Nephron (organoid): ENCODE measurements around the gene RFX2.

Experiments used
- H3K27ac Mint-ChIP-seq, 3 experiments: 2 replicates each; pipeline ENCODE4 v1.8.0; 2020; ENCODE audit warnings: mixed read lengths in 3 of 3, mild to moderate bottlenecking in 2 of 3, moderate library complexity in 1 of 3
- H3K27me3 Mint-ChIP-seq: 2 replicates; pipeline ENCODE4 v1.8.0; 2021; ENCODE audit warnings: low read depth, mild to moderate bottlenecking, moderate library complexity, mixed read lengths
- H3K36me3 Mint-ChIP-seq: 2 replicates; pipeline ENCODE4 v1.8.0; 2020; ENCODE audit warnings: low read depth, mixed read lengths
- H3K4me1 Mint-ChIP-seq: 2 replicates; pipeline ENCODE4 v1.8.0; 2020; ENCODE audit warnings: mixed read lengths
- H3K4me3 Mint-ChIP-seq, 3 experiments: 2 replicates each; pipeline ENCODE4 v1.8.0; 2020; ENCODE audit warnings: mild to moderate bottlenecking in 3 of 3, mixed read lengths in 3 of 3, moderate library complexity in 2 of 3
- H3K9me3 Mint-ChIP-seq: 2 replicates; pipeline ENCODE4 v1.8.0; 2020; ENCODE audit warnings: mixed read lengths
- CTCF ChIP-seq, 3 experiments: fragments of 200-600 bp; sonication (generic); IDR thresholded peaks; one replicate each; pipeline ENCODE4 v1.5.0; 2021; ENCODE audit warnings: antibody characterized with exemption in 3 of 3; ENCODE audit not compliant: unreplicated experiment in 3 of 3

The RFX2 gene

DNA sequence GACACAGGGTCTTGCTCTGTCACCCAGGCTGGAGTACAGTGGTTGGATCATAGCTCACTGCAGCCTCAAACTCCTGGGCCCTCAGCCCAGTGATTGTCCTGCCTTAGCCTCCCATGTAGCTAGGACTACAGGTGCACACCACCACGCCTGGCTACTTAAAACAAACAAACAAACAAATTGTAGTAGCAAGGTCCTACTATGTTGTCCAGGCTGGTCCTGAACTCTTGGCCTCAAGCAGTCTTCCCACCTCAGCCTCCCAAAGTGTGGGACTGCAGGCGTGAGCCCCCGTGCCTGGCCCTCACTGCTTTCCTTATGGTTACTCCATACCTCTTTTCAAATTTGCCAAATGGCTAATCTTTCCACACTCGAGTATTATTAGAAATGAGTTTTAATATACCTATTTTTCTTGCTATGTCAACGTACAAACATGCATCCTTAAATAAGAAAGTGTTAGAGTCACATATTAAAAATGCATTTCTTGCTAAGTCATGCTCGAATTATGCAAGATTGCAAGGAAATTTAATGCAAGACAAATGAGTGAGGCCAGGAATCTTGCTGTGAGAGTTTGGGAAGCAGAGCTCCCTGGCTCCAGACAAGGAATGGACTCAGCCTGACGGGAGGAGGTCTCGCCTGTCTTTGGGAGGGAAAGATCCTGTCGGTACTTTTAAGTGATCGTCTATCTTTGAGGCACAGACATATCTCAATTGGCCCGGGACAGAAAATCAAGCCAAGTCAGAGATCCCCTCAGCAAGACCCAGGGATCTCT lies 39.4 kb downstream of the RFX2 start:
- peak overlapping the region in 2 of 3 experiments; percentile 88 to 89 for H3K27ac Mint-ChIP-seq
- H3K27me3 Mint-ChIP-seq, result no peaks in the 10 kb centered on the region
- TF ChIP-seq CTCF (IDR thresholded peaks at IDR 0.05; ENCODE audit: unreplicated experiment in 3 of 3), result no peak
- H3K4me1 Mint-ChIP-seq, result peaks cover 30% of the 10 kb centered on the region
- H3K9me3 Mint-ChIP-seq, result peaks cover 7% of the 10 kb centered on the region
- peaks cover 12% of the 10 kb centered on the region for H3K36me3 Mint-ChIP-seq
- no peak overlapping the region for H3K4me3 Mint-ChIP-seq

- Mint-ChIP-seq H3K9me3 (peaks cover 7% of the 10 kb centered on the region), H3K27ac (peak overlapping the region in 1 of 3 experiments; percentile 27), H3K4me3 (no peak overlapping the region), H3K27me3 (peaks cover 4% of the 10 kb centered on the region), H3K4me1 (peaks cover 36% of the 10 kb centered on the region), H3K36me3 (peaks cover 12% of the 10 kb centered on the region)
- no peak for TF ChIP-seq CTCF (IDR thresholded peaks at IDR 0.05; ENCODE audit: unreplicated experiment in 3 of 3)
These were observed 40.1 kb downstream of the RFX2 start for GRCh38 chr19:6070207-6070681.

DNA sequence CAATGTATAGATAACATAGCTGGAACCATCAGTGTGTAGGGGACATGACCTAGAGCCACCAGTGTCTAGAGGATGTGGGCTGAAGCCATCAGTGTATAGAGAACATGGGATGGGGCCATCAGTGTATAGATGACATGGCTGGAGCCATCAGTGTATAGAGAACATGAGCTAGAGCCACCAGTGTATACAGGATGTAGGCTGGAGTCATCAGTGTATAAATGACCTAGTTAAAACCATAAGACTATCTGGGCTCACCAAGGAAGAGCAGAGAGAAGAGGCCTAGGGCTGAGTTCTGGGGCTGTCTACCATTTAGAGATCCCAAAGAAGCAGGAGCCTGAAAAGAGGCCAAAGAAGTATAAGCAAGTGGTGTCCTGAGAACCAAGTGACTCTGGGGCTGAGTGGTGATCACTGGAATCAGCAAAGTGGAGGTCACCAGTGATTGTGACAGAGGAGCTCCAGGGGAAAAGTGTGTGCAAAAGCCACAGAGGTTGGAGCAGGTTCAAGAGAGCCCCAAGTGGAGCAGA lies 41.0 kb downstream of the RFX2 start:
- Mint-ChIP-seq H3K27me3 (peaks cover 4% of the 10 kb centered on the region), H3K4me3 (no peak overlapping the region), H3K9me3 (peaks cover 7% of the 10 kb centered on the region), H3K4me1 (peaks cover 36% of the 10 kb centered on the region), H3K36me3 (peaks cover 12% of the 10 kb centered on the region), H3K27ac (peak overlapping the region in 1 of 3 experiments; percentile 8)
- TF ChIP-seq CTCF (IDR thresholded peaks at IDR 0.05; ENCODE audit: unreplicated experiment in 3 of 3), result no peak

DNA sequence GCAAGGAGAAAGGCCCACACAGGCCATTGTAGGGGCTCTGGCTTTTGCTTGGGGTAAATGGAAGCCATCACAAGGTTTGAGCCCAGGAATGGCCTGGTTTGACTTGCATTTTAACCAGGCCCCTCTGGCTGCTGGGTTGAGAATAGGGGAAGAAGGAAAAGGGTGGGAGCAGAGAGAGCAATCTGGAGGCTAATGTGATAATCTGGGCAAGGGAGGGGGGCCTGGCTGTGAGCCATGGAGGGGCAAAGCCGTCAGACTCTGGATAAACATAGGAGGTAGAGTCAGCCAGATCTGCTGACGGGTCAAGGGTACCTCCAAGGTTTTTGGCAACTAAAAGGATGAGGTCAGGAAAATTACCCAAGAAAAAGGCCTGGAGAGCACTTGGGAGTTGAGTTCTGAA lies 41.6 kb downstream of the RFX2 start:
- Mint-ChIP-seq H3K27ac (peak overlapping the region in 1 of 3 experiments; percentile 8), H3K4me1 (peaks cover 42% of the 10 kb centered on the region), H3K9me3 (peaks cover 7% of the 10 kb centered on the region), H3K4me3 (no peak overlapping the region), H3K27me3 (peaks cover 4% of the 10 kb centered on the region), H3K36me3 (peaks cover 12% of the 10 kb centered on the region)
- TF ChIP-seq CTCF (IDR thresholded peaks at IDR 0.05; ENCODE audit: unreplicated experiment in 3 of 3), result no peak

GRCh38 chr19:6067975-6068374 lies 42.3 kb downstream of the RFX2 start:
- H3K4me1 Mint-ChIP-seq, result peaks cover 43% of the 10 kb centered on the region
- H3K27ac Mint-ChIP-seq, result peak overlapping the region in 2 of 3 experiments; percentile 93 to 96
- H3K4me3 Mint-ChIP-seq, result no peak overlapping the region
- H3K27me3 Mint-ChIP-seq, result peaks cover 6% of the 10 kb centered on the region
- peaks cover 12% of the 10 kb centered on the region for H3K36me3 Mint-ChIP-seq
- H3K9me3 Mint-ChIP-seq, result peaks cover 7% of the 10 kb centered on the region
- TF ChIP-seq CTCF (IDR thresholded peaks at IDR 0.05; ENCODE audit: unreplicated experiment in 3 of 3), result no peak
